CD14-positive monocyte (primary cell): ENCODE measurements around the gene RPL15. TPM values are rescaled to one million over a fixed set of nuclear protein-coding genes. Genes with fewer than 3 reads are reported as not detected.

Experiments used
- DNase-seq, 3 donors: peaks; one replicate each; pipeline ENCODE4 v3.0.0-alpha.2; 2011 to 2022
- H2AFZ ChIP-seq: 2 replicates; pipeline ENCODE4 v1.6.0; 2012; ENCODE audit warnings: mild to moderate bottlenecking, low read depth, low read length, inconsistent platforms; ENCODE audit not compliant: insufficient read depth, poor library complexity, severe bottlenecking
- H3K27ac ChIP-seq, 2 donors: 1 replicate in 1 of 2; 2 replicates in 1 of 2; pipeline ENCODE4 v1.5.1; 2012 to 2013; ENCODE audit warnings: low read length in 2 of 2, control low read depth in 1 of 2, inconsistent platforms in 1 of 2, low read depth in 1 of 2, mild to moderate bottlenecking in 1 of 2
- H3K27me3 ChIP-seq, 2 donors: one replicate each; pipeline versions ENCODE4 v1.6.0 to v1.6.1; 2011 to 2013; ENCODE audit warnings: low read length in 2 of 2; ENCODE audit not compliant: control insufficient read depth in 2 of 2, insufficient read depth in 2 of 2
- H3K36me3 ChIP-seq, 2 donors: replicated peaks in 1 of 2; 1 replicate in 1 of 2; 2 replicates in 1 of 2; pipeline versions ENCODE4 v1.5.1 to v1.6.1; 2012 to 2013; ENCODE audit warnings: low read length in 2 of 2, control low read depth in 1 of 2, inconsistent platforms in 1 of 2, mild to moderate bottlenecking in 1 of 2; ENCODE audit not compliant: insufficient read depth in 2 of 2, control insufficient read depth in 1 of 2
- H3K4me1 ChIP-seq, 2 donors: 1 replicate in 1 of 2; 2 replicates in 1 of 2; pipeline versions ENCODE4 v1.5.1 to v1.6.1; 2012 to 2013; ENCODE audit warnings: low read length in 2 of 2, control low read depth in 1 of 2, inconsistent platforms in 1 of 2, mild to moderate bottlenecking in 1 of 2, moderate library complexity in 1 of 2; ENCODE audit not compliant: insufficient read depth in 2 of 2, control insufficient read depth in 1 of 2
- H3K4me2 ChIP-seq: replicated peaks from 2 replicates; pipeline ENCODE3; 2012; ENCODE audit warnings: low read length, moderate library complexity, mild to moderate bottlenecking; ENCODE audit not compliant: poor library complexity, severe bottlenecking; ENCODE audit errors: extremely low read depth
- H3K4me3 ChIP-seq, 3 experiments: fragments of 200-600 bp in 1 of 3; sonication (generic) in 1 of 3; replicated peaks in 1 of 3; 1 replicate in 2 of 3; 2 replicates in 1 of 3; pipeline ENCODE4 v1.5.1; 2011 to 2013; ENCODE audit warnings: low read length in 3 of 3, mild to moderate bottlenecking in 3 of 3, control low read depth in 2 of 3, low read depth in 2 of 3, inconsistent platforms in 1 of 3, moderate library complexity in 1 of 3
- H3K79me2 ChIP-seq: 2 replicates; pipeline ENCODE4 v1.6.0; 2012; ENCODE audit warnings: mild to moderate bottlenecking, control low read depth, inconsistent platforms, low read length, moderate library complexity; ENCODE audit not compliant: insufficient read depth
- H3K9ac ChIP-seq: 2 replicates; pipeline ENCODE4 v1.6.0; 2017; ENCODE audit warnings: low read length, mild to moderate bottlenecking; ENCODE audit not compliant: insufficient read depth, poor library complexity, severe bottlenecking
- H3K9me3 ChIP-seq, 2 donors: replicated peaks in 1 of 2; 1 replicate in 1 of 2; 2 replicates in 1 of 2; pipeline versions ENCODE4 v1.5.1 to v1.6.1; 2012 to 2013; ENCODE audit warnings: low read length in 2 of 2, control low read depth in 1 of 2; ENCODE audit not compliant: control insufficient read depth in 1 of 2, insufficient read depth in 1 of 2
- H4K20me1 ChIP-seq: 2 replicates; pipeline ENCODE4 v1.6.0; 2012; ENCODE audit warnings: mild to moderate bottlenecking, low read length, control low read depth, moderate library complexity; ENCODE audit not compliant: insufficient read depth
- H3K27ac Mint-ChIP-seq, 7 donors: one replicate each; pipeline ENCODE4 v1.8.0; 2020; ENCODE audit warnings: mild to moderate bottlenecking in 7 of 7, mixed read lengths in 7 of 7, moderate library complexity in 6 of 7, inconsistent platforms in 2 of 7
- H3K27me3 Mint-ChIP-seq, 3 donors: one replicate each; pipeline ENCODE4 v1.8.0; 2021 to 2022; ENCODE audit warnings: low read depth in 3 of 3, mild to moderate bottlenecking in 3 of 3, mixed read lengths in 3 of 3, moderate library complexity in 3 of 3, inconsistent platforms in 1 of 3
- H3K36me3 Mint-ChIP-seq, 2 donors: one replicate each; pipeline ENCODE4 v1.8.0; 2020; ENCODE audit warnings: mixed read lengths in 2 of 2, inconsistent platforms in 1 of 2, mild to moderate bottlenecking in 1 of 2
- H3K4me1 Mint-ChIP-seq: one replicate; pipeline ENCODE4 v1.8.0; 2020; ENCODE audit warnings: mild to moderate bottlenecking, mixed read lengths
- H3K4me3 Mint-ChIP-seq, 2 donors: one replicate each; pipeline ENCODE4 v1.8.0; 2020; ENCODE audit warnings: mild to moderate bottlenecking in 2 of 2, mixed read lengths in 2 of 2, moderate library complexity in 1 of 2
- H3K9me3 Mint-ChIP-seq, 7 donors: one replicate each; pipeline ENCODE4 v1.8.0; 2020 to 2022; ENCODE audit warnings: mixed read lengths in 7 of 7, mild to moderate bottlenecking in 6 of 7, moderate library complexity in 6 of 7, inconsistent platforms in 2 of 7
- CTCF ChIP-seq: fragments of 200-600 bp; IDR thresholded peaks from one replicate; pipeline ENCODE4 v1.8.0; 2022; ENCODE audit warnings: antibody characterized with exemption, mild to moderate bottlenecking
- WGBS: methylation state at CpG from one replicate; pipeline ENCODE4 v1.1.5; 2013; ENCODE audit warnings: missing lambda C conversion rate; ENCODE audit not compliant: insufficient coverage; 5-methylcytosine and 5-hydroxymethylcytosine counted together
- intact Hi-C, 2 donors: fragments of 100-400 bp; cut with micrococcal nuclease; formaldehyde crosslinking; loops; one replicate each; pipeline versions ENCODE4 v1.15.0 to v1.15.1; 2023
- polyA plus RNA-seq, 3 donors: library from polyadenylated mRNA; depleted of rRNA in 1 of 3; unstranded in 2 of 3; stranded (reverse) in 1 of 3; fragments of 300-500 nt in 2 of 3; fragments of >200 nt in 1 of 3; fragmentation: Illumina TruSeq in 2 of 3; gene quantifications; 1 replicate in 2 of 3; 2 replicates in 1 of 3; pipeline ENCODE4 v1.2.3, GENCODE V29; 2012 to 2021

The RPL15 gene
- polyA plus RNA-seq, 3 donors = 2,510 to 3,161 (median 2,781) TPM

GRCh38 chr3:23954144-23954543 lies 37.2 kb downstream of the RPL15 start:
- peaks cover 14 to 29% of the 10 kb centered on the region in 2 donors for H3K36me3 Mint-ChIP-seq
- peaks cover 13 to 15% of the 10 kb centered on the region in 2 donors for H3K4me1 ChIP-seq

GRCh38 chr3:23956701-23957100 lies 39.8 kb downstream of the RPL15 start:
- no peak overlapping the region for H2AFZ ChIP-seq
- no peak overlapping the region for H3K27ac ChIP-seq
- Mint-ChIP-seq H3K27me3 (no peaks in the 10 kb centered on the region), H3K9me3 (peaks cover 0 to 2% (median 0%) of the 10 kb centered on the region in 7 donors), H3K4me1 (no peaks in the 10 kb centered on the region), H3K27ac (no peak overlapping the region), H3K4me3 (no peak overlapping the region), H3K36me3 (peaks cover 21 to 45% of the 10 kb centered on the region in 2 donors)
- TF ChIP-seq CTCF = no peak
- H3K36me3 ChIP-seq = peaks cover under 1 to 28% of the 10 kb centered on the region in 2 donors
- H3K27me3 ChIP-seq = no peaks in the 10 kb centered on the region
- H4K20me1 ChIP-seq = peaks cover 63% of the 10 kb centered on the region
- H3K4me1 ChIP-seq = no peaks in the 10 kb centered on the region
- DNase-seq = no peak
- H3K4me2 ChIP-seq = no peak overlapping the region
- no peaks in the 10 kb centered on the region for H3K9me3 ChIP-seq
- whole genome bisulfite sequencing = 100% methylated on average over 2 of the region's 3 CpGs
- H3K79me2 ChIP-seq = peaks cover 7% of the 10 kb centered on the region
- no peak overlapping the region for H3K9ac ChIP-seq
- intact Hi-C loops = no loop called here
- no peak overlapping the region for H3K4me3 ChIP-seq

More at GRCh38 chr3:23954144-23954543, 37.2 kb downstream of the RPL15 start:
- peaks cover 0 to 9% of the 10 kb centered on the region in 2 donors for H3K36me3 ChIP-seq
- Mint-ChIP-seq H3K4me3 (no peak overlapping the region), H3K27me3 (no peaks in the 10 kb centered on the region), H3K9me3 (peaks cover 0 to 2% (median 0%) of the 10 kb centered on the region in 7 donors), H3K27ac (peak overlapping the region in 1 of 7 donors; percentile 55), H3K4me1 (peaks cover 15% of the 10 kb centered on the region)
- TF ChIP-seq CTCF = no peak
- H2AFZ ChIP-seq = no peak overlapping the region
- no peaks in the 10 kb centered on the region for H3K9me3 ChIP-seq
- no peak for DNase-seq
- H3K27me3 ChIP-seq = no peaks in the 10 kb centered on the region
- intact Hi-C loops = no loop called here
- no peak overlapping the region for H3K4me3 ChIP-seq
- peaks cover 15% of the 10 kb centered on the region for H3K79me2 ChIP-seq
- no peak overlapping the region for H3K27ac ChIP-seq
- H4K20me1 ChIP-seq = peaks cover 78% of the 10 kb centered on the region
- no CpG with 5 or more reads among the region's 5 CpGs for WGBS
- no peak overlapping the region for H3K9ac ChIP-seq
- no peak overlapping the region for H3K4me2 ChIP-seq
